LNCaP clone FGC (cell line): ENCODE measurements around the gene STK35.
"Not testable (repeated sequence)": the region's sequence is repeated elsewhere in the genome, so short reads cannot be mapped to it uniquely, and the experiment has no call there.

Source experiments
- DNase-seq: peaks from one replicate; pipeline ENCODE4 v3.0.0-alpha.2; 2011; ENCODE audit warnings: low read depth
- H3K4me3 ChIP-seq: 2 replicates; pipeline ENCODE4 v1.5.1; 2011; ENCODE audit warnings: mild to moderate bottlenecking, low read depth, low read length, control low read depth
- TF ChIP-seq, protein P1 (sequence below): IDR thresholded peaks from 2 replicates; pipeline ENCODE4 v1.5.1; 2012; ENCODE audit warnings: mild to moderate bottlenecking; ENCODE audit not compliant: control insufficient read depth, insufficient read depth; ENCODE audit errors: extremely low read depth

Gene STK35

DNA sequence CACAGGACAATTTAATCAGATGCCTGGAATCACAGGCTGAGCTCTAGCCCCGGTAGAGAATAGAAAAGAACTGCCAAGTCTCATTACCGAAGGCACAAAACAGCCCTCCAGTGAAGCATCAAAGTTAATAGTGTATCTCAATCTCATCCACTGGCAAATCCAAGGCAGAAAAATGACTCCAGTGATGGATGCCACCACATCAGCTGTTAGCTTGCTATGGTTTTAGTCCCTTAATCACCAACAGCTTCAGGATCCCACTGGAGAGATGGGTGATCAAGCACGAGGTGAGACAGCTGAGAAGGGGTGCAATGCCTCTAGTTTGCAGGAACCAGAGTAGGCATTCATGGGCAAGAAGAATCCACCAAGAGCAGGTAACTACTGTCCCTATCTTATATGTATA, 81.8 kb downstream of the STK35 start:
- TF ChIP-seq, protein P1, sequence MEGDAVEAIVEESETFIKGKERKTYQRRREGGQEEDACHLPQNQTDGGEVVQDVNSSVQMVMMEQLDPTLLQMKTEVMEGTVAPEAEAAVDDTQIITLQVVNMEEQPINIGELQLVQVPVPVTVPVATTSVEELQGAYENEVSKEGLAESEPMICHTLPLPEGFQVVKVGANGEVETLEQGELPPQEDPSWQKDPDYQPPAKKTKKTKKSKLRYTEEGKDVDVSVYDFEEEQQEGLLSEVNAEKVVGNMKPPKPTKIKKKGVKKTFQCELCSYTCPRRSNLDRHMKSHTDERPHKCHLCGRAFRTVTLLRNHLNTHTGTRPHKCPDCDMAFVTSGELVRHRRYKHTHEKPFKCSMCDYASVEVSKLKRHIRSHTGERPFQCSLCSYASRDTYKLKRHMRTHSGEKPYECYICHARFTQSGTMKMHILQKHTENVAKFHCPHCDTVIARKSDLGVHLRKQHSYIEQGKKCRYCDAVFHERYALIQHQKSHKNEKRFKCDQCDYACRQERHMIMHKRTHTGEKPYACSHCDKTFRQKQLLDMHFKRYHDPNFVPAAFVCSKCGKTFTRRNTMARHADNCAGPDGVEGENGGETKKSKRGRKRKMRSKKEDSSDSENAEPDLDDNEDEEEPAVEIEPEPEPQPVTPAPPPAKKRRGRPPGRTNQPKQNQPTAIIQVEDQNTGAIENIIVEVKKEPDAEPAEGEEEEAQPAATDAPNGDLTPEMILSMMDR: no peak
- no peak for DNase-seq
- no peak overlapping the region for H3K4me3 ChIP-seq

DNA sequence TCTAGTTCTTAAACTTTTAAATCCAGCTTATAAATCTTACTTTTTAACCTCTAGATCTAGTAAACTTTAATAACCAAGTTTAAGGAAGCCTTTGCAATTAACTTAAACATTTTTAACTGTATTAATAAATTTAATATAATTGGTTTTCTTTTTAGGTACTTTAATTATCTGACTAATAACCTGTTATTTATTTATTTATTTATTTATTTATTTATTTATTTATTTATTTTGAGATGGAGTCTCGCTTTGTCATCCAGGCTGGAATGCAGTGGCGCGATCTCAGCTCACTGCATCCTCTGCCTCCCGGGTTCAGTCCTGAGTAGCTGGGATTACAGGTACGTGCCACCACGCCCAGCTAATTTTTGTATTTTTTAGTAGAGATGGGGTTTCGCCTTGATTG, 83.3 kb downstream of the STK35 start:
- H3K4me3 ChIP-seq, DNase-seq: not testable (repeated sequence)

DNA sequence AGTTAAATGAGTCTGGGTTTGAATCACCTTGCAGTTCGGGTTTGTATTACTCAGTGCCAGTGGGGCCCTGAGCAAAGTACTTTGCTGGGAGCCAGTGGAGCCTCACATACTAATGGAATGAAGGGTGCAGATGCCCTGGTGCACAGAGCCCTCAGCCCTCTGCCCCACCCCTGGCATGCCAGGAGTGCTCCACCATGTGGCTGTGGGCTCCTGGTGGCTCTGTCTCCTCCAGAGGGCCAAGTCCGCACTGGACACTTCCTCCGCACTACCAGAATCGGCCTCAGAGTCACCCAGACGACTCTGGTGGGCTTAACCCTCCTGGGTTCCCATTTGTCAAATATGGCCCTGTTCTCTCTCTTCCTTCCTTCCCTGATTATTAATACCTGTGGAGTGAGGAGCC, 94.0 kb downstream of the STK35 start:
- DNase-seq: no peak
- TF ChIP-seq, protein P1: no peak
- no peak overlapping the region for H3K4me3 ChIP-seq

DNA sequence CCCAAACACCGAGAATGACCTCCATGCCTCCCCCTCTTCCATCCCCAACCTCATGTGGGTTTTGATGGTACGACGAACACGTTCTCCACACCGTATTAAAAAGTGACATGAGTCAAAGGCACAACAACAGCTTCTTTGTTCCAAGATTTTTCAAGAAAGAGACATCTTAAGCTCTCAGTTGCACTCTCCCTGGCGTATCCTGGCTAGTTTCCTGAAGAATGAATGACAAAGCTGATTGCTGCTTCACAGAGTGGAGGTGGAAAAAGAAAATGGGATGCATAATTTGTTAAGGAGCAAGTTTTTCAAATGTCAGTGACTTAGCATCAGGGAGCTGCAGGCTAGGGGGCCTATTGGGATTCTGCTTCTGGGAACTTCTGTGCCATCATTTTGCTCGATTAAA, 95.5 kb downstream of the STK35 start:
- no peak overlapping the region for H3K4me3 ChIP-seq
- TF ChIP-seq, protein P1: no peak
- DNase-seq: no peak
